Activated T-helper 1 cell treated with anti-CD3 and anti-CD28 coated beads, Interleukin-2, amount 50 U/mL, for 16 hours (primary cell): ENCODE results near the gene TMEM107.
"Not testable (repeated sequence)": the region's sequence is repeated elsewhere in the genome, so short reads cannot be mapped to it uniquely, and the experiment has no call there.

Source experiments
- DNase-seq, 2 donors: peaks; one replicate each; pipeline ENCODE4 v3.0.0-alpha.2; 2020; ENCODE audit warnings: low read depth in 1 of 2, low spot score in 1 of 2

TMEM107 gene

DNA sequence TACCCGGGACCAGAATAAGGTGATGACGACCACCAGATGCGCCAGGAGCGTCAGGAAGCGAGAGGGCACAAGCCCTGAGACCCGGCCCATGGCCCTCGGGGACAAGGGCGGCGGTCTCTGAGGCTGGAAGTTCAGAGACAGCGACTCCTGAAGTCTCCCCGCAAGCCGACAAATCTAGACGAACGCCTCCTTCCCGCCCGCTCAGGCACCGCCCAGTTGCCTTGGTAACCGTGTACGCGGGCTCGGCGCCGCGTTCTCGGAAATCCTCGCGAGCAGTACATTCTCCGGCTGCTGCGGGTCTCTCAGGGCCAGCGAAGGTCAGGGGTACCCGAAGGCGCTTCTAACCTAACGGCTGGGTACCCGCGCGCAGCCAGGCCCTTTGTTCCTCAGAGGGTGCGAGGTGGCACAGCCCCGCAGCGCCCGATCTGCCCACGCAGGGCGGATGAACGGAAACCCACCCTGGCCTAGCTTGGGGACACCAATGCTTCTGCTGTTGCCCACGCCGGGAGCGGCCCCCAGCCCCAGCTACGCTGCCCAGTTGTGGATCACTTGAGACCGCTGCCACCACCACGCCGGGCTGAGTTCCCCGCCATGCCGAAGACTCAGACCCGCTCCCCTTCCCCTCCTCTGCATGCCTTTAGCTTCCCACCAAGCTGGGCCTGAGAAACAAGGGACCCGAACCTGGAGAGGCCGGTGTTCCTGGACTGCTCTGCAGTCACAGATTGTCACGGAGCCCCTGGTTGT lies at the start of gene TMEM107:
Gene TMEM107, minus strand, starts transcription at position 184 of the 744 bp plus-strand sequence. Its CDS starts 94 bp downstream, at position 90.
- DNase-seq: peak; percentile 74 to 81

DNA sequence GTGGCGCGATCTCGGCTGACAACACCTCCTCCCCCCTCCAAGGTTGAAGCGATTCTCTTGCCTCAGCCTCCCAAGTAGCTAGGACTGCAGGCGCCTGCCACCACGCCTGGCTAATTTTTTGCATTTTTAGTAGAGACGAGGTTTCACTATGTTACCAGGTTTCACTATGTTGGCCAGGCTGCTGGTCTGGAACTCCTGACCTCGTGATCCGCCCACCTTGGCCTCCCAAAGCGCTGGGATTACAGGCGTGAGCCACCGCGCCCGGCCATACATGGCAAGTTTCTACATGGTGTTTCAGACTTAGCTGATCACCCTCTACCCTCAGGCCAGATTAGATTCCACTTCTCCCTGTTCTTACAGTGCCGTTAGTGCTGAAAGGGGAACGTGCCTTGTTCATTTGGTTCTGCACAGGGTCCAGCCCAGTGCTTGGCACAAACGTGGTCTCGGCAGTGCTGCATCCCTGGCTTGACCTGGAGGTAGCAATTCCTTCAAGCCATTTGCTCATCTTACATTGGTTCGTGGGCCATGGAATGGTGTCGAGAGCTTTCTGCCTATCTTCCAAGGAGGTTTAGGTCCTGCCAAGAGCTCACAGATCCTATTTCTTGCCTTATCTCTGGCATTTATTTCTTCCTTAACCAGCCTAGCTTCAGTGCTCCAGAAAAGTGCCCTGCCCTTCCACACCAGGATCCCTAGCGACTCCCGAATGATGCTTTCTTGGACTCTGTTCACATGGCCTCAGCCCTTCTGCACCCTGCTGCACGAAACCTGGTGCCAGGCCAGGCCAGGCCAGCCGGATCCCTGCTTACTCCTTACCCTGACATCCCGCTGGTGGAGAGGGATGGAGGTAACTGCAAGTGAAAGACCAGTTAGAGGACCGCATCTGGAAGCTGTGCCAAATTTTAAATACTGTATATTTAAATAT lies 49.0 kb upstream of the TMEM107 start:
- no peak for DNase-seq

DNA sequence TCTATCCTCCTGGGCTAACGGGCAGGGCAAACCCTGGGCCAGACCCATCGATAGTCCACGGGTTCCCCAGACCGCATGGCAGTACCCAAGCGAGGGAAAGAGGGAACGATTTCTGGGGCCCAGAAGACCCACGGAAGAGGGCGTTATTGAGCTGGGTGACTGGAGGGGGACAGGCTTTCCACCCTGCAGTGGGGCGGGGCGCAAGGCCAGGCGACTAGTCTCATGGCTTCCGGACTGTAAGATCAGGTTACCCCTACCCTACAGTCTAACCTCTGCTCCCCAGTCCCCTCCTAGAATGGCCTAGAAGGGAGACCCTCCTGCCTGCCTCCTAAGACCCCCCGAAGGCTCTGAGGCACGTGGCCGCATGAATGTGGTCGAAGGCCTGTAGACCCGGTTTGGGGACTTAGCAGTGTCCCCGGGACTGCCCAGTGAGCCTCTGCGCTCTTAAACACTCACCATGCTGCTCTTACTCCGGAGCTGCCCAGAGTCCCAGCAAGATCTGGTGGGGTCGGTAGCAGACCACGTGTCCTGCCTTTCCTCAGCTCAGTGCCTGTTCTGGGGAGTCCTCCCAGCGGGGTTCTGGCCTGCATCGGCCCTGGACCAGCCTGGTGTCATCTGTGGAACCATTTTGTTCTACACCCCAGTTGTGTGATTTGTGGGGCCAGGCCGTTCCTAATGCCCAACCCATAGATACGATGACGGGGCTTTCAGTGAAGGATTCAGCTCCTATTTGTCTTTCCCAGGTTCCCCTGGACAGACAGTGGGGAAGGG lies 47.4 kb upstream of the TMEM107 start:
- peak in 1 of 2 donors; percentile 21 for DNase-seq

DNA sequence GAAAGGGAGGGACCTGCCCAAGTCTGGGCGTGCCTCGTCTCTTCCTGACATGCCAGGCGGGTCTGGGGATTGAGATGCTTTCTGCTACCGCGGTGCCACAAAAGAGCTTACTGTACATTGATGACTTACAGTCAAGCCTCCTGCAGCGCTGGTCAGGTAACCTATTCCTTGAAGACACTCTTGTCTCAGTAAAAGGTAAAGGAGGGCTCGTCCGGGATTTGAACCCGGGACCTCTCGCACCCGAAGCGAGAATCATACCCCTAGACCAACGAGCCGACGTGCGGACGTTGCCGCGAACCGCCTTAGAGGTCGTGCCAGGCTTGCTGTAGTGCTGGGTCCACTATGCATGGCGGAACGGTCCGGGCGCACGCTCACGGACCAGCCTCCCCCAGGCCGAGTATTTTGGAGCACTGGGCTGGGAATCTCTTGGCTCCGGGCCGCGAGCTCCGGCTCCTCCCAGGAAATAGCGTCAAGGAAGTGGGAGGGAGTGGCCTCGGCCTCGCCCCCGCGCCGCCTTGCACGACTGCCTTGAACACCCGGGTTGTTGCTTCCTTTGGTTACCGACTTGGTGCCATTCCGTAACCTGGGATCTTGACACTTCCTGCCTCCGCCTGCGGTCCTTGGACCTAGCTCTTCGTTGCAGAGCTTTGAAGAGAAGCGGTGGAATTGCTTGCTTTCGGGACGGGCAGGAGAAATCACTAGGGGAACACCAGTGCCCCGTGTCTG lies 46.6 kb upstream of the TMEM107 start:
- peak; percentile 78 for DNase-seq

DNA sequence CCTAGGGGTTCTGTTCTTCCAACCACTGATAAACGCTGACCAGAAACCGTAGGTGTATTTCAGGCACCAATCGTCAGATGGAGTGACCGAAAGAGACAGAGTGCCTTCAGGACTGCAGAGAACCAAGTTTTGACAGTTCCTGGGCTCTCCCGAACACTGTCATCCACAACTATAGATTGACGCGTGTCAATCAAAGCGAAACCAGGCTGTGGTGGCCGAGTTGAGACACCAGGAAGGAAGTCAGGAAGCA lies 46.1 kb upstream of the TMEM107 start:
- DNase-seq: peak in 1 of 2 donors; percentile 55

DNA sequence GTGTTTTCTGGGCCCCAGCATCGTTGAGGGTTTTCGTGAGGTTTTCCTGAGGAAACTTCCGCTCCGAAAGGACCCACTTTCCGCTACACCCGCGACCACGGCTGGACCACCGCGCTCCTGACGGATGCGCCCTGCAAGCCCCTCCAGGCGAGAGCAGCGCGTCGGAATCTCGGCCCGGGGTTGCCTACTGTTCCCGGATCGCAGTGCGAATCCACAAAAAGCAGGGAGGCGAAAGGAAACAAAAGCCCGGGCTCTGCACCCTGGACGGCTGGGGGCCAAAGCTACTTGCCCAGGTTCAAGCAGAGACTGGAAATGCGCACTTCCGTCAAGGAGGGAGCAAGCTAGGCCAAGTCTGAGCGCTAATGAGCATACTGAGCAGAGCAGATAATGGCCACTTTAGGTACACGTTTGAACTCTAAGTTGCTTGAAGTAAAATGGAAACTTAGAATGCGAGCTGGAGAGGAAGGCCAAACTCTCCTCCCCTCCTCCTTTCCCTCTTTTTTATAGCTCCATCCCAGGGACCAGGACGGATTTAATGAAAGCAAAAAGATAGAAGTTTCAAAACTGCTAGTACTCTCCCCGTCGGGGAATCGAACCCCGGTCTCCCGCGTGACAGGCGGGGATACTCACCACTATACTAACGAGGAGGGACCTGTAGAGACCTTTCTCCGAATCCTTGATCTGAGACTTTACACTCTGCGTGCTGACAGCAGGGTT lies 45.6 kb upstream of the TMEM107 start:
- DNase-seq: peak; percentile 80 to 81

DNA sequence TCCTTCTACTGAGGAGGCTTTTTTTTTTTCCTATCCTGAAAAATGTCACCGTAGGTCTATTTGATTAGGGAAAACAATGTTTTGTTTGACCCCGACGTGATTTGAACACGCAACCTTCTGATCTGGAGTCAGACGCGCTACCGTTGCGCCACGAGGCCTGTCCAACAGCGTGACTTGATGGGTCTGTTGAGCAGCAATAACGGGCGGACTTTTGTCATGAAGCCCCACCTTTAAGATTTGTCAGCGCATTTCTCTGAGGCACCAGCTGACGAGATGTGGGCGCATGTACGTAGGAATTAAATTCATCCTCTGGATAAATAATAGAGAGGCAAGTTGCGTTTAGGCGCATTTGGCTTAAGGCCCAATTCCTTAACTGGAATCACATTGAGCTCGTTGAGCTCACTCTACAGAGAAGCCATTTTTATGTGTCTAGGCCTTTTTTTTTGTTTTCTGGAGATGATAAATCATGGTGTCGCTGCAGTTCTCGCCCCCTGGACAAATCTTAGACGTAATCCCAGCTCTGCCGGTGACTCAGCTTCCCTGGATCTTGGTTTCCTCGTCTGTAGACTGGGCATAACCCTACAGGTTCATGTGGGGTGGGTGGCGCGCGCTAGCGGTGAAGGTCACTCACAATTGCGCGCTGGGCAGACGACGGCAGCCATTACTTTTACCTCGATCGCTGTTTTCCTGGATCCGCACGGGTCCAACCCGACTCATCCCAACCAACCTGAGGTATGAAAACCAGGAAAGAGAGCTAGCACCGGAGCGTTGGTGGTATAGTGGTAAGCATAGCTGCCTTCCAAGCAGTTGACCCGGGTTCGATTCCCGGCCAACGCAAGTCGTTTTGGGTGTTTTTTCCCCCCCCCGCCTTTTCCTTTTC lies 44.8 kb upstream of the TMEM107 start:
- DNase-seq: peak; percentile 65 to 77

DNA sequence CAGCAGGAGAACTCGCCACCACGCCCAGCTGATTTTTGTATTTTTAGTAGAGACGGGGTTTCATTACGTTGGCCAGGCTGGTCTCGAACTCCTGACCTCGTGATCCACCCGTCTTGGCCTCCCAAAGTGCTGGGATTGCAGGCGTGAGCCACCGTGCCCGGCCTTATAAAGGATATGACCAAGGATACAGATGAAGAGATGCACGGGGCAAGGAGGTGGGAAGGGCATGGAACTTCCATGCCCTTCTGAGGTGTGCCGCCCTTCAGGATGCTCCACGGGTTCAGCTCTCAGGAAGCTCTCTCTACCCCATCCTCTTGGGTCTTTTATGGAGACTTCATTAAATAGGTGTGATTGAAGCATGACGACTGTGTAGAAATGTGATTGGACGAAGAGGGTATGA lies 37.8 kb upstream of the TMEM107 start:
- DNase-seq: not testable (repeated sequence)

DNA sequence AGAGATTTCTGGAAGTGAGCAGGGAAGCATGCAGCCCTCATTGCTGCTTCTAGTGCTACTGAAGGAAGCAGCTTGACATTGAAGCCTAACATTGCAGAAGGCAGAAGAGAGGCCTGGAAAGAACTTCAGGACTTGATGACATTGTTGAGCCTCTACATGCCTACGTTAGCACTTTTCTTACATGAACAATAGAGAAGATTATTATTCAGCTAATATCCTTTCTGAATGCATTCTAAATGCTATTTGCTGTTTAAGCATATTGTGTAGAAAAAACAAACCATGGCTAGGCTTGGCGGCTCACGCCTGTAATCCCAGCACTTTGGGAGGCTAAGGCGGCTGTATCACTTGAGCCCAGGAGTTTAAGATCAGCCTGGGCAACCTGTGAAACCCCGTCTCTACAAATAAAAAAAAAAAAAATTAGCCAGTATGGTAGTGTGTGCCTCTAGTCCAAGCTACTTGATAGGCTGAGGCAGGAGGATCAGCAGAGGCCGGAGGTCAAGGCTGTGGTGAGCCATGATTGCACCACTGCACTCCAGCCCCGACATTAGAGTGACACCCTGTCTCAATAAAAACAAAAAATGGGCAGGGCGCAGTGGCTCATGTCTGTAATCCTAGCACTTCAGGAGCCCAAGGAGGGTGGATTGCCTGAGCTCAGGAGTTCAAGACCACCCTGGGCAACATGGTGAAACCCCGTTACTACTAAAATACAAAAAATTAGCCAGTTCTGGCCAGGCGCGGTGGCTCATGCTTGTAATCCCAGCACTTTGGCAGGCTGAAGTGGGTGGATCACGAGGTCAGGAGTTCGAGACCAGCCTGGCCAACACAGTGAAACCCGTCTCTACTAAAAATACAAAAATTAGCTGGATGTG lies 36.4 kb upstream of the TMEM107 start:
- DNase-seq: no peak

DNA sequence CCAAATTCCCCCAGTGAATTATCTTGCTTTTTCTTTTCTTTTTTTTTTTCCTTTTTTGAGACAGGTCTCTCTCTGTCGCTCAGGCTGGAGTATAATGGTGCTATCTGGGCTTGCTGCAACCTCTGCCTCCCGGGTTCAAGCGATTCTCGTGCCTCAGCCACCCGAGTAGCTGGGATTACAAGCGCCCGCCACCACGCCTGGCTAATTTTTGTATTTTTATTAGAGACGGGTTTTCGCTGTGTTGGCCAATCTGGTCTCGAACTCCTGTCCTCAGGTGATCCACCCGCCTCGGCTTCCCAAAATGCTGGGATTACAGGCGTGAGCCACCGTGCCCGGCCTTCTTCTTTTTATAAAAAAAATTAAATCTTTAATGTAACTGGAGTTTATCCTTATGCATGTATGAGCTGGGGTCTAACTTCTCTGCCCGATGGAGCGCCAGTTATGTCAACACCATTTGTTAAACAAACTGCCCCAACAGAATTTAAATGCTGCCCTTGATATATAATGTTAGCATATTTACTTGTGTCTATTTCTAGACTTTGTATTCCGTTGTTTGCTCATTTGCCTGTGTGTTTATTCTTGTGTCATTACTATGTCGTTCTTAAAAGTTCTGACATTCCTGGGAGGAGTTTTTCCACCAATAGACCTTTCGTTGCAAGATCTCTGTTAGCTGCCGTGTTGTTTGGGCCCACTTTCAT lies 34.7 kb upstream of the TMEM107 start:
- no peak for DNase-seq

DNA sequence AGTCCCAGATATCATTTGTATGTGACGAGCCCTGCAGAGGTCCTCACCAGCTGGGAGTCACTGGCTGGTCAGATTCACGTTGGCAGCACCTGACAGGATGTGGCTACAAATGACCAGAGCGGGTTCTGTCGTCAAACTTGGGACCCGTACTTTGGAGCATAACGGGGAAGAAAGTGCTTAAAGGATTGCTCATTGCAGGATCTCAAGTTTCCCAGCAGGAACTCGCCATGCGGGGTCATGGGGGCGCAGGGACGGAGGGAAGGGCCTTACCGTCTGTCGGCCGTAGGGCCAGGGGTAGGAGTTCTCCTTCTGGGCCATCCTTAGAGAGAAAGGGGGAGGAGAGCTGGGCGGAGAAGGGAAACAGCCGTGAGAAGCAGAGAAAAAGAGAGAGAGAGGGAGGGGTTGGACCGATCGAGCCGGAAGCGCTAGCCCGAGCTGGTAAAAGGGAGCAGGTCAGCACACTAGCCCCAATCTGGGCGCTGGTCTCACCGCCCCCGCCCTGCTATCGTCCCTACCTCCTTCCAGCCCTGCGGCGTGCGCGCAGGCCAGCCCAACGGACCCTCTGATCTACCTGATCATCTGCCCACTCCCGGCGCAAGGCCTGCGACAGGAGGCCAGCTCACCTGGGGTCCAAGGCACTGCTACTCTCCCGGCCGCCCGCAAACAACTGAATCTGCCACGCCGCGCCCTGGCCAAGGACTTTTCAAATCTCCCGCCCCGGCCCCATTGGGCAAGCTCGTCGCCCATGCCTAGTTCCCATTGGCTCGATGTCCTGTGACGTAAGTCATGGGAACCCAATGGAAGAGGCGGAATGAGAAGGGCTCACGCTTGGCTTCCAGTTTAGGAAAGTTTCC lies 34.0 kb upstream of the TMEM107 start, which contains the start of gene AURKB:
Gene AURKB, minus strand, starts transcription at position 669 of the 854 bp plus-strand sequence. Its CDS starts 351 bp downstream, at position 318.
- peak; percentile 82 to 86 for DNase-seq

DNA sequence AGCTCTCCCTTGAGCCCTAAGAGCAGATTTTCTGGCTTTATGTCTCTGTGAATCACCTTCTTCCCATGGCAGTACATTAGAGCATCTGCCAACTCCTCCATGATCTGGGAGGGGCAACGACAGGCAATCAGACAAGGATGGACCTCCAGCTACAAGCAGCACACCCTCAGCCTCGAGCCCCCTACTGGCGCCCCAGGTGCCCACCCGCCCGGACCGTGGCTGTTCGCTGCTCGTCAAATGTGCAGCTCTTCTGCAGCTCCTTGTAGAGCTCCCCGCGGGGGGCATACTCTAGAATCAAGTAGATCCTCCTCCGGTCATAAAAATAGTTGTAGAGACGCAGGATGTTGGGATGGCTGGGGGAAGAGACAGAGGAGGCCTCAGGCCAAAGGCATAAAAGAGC lies 30.4 kb upstream of the TMEM107 start:
- DNase-seq: no peak

DNA sequence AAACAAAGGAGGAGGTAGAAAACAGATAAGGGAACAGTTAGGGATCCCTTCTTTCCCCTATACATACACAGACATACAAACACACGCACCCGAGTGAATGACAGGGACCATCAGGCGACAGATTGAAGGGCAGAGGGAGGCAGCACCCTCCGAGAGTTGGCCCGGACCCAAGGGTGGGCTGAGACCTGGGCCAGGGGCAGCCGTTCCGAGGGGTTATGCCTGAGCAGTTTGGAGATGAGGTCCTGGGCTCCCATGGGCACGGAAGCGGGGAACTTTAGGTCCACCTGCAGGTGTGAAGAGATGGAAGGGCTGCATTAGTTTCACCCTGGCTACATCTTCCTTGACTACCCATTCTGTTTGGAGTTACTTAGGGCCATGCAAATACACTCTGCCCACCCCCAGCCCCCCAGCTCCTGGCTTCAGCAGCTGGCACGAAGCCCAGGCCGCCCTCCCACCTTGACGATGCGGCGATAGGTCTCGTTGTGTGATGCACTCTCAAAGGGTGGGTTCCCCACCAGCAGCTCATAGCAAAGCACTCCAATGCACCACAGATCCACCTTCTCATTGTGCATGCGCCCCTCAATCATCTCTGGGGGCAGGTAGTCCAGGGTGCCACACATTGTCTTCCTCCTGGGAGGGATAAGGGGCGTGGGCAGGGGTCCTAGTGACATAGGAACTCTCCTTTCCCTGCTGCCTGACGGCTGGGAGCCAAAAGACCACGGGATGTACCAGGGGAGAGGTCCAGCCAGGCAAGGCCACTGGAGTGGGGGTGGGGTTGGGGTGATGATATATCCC lies 28.8 kb upstream of the TMEM107 start:
- DNase-seq: no peak

DNA sequence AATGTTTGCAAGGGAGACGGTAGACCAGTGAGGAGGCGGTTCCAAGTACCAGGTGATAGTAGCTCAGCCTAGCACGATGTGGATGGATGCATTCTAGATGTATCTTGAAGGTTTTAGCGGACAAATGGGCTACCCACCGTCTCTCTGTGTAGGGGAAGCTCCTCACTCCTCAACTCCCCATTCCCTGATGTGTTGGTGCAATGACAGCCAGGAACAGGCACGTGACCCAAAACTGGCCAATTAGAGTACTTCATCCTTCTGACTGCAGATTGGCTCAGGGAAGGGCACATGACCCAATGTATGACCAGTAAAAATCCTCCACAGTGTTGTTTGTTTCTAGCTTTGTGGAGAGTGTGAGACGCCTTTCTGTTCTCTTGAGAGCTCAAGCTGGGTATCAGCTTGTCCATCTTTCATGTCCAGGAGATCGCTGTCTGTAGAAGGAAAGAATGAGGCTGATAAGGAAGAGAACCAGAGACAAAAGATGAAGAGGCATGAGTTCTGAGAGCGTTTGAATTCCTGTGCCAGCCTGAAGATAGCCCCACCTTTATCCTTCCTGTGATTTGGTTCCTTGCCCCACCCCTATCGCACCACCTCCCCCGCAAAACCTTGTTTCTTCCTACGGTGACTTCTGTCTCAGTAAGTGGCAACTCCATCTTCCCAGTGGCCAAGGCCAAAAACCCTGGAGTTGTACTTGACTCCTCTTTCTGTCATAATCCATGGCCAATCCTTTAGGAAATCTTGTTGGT lies 16.1 kb upstream of the TMEM107 start:
- no peak for DNase-seq

DNA sequence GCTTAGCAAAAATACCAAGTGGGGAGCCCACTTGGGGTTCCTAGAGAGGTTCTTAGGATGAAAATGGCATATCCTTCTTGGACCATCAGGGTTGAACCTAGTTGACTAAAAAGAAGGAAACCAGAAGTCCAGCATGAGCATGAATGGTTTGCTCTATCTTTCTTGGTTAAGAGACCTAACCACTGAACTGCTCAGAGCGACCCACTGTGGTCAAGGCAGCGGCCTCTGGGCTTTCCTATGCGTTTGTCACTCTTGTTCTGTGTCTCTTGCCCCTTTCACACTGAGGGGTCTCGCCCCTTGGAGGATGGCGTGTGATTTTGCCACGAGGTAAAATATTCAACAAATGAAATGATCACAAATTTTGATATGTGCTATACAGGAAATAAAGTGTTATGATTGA lies 14.3 kb upstream of the TMEM107 start:
- no peak for DNase-seq
